Measurements from ENCODE around the gene NME5. TPM values are rescaled to one million over a fixed set of nuclear protein-coding genes. Genes with fewer than 3 reads are reported as not detected.
A peak's percentile ranks its signal among the peaks of the same experiment; 100 is the strongest.

NME5 gene
- total and polyA plus RNA-seq, 7 donors: 1.2 to 3.5 (median 1.6) TPM; not detected in 1

GRCh38 chr5:138110266-138110963 is 28.8 kb downstream of the NME5 start:
- intact Hi-C loops (cut with DNase I): no loop called here
- Histone ChIP-seq H3K4me3 (peak overlapping the region in 1 of 4 donors; percentile 8), H3K27me3 (no peaks in the 10 kb centered on the region), H3K4me1 (peaks cover 0 to 24% (median 15%) of the 10 kb centered on the region in 4 donors), H3K36me3 (no peaks in the 10 kb centered on the region), H3K27ac (peak overlapping the region in 1 of 4 donors; percentile 50), H3K9me3 (no peaks in the 10 kb centered on the region)
- TF ChIP-seq POLR2AphosphoS5 (IDR thresholded peaks at IDR 0.05): no peak
- TF ChIP-seq POLR2A (IDR thresholded peaks at IDR 0.05): no peak
- TF ChIP-seq EP300 (IDR thresholded peaks at IDR 0.05): no peak
- TF ChIP-seq CTCF (IDR thresholded peaks at IDR 0.05): no peak
- WGBS, 2 donors: 63 to 68% methylated on average over 4 of the region's 4 CpGs
- no peak for DNase-seq

- H3K4me1 ChIP-seq: peaks cover 0 to 24% (median 15%) of the 10 kb centered on the region in 4 donors
- TF ChIP-seq EP300 (IDR thresholded peaks at IDR 0.05) (no peak), CTCF (IDR thresholded peaks at IDR 0.05) (no peak), POLR2A (IDR thresholded peaks at IDR 0.05) (no peak), POLR2AphosphoS5 (IDR thresholded peaks at IDR 0.05) (no peak)
- DNase-seq: no peak
- no peaks in the 10 kb centered on the region for H3K36me3 ChIP-seq
- no peak overlapping the region for H3K27ac ChIP-seq
- H3K9me3 ChIP-seq: no peaks in the 10 kb centered on the region
- H3K27me3 ChIP-seq: no peaks in the 10 kb centered on the region
- intact Hi-C loops (cut with DNase I): no loop called here
- H3K4me3 ChIP-seq: no peak overlapping the region
- WGBS, 2 donors: 76 to 83% methylated on average over 1 of the region's 1 CpG
These were observed 29.6 kb downstream of the NME5 start for GRCh38 chr5:138109463-138110265.

GRCh38 chr5:138107213-138107612 is 32.0 kb downstream of the NME5 start:
- intact Hi-C loops (cut with DNase I): no loop called here
- no peak for TF ChIP-seq CTCF (IDR thresholded peaks at IDR 0.05)
- TF ChIP-seq POLR2AphosphoS5 (IDR thresholded peaks at IDR 0.05): no peak
- no peak for TF ChIP-seq EP300 (IDR thresholded peaks at IDR 0.05)
- no peak for TF ChIP-seq POLR2A (IDR thresholded peaks at IDR 0.05)
- WGBS, 2 donors: 58 to 73% methylated on average over 1 of the region's 1 CpG
- H3K4me1 ChIP-seq: peaks cover 0 to 19% (median 10%) of the 10 kb centered on the region in 4 donors
- H3K9me3 ChIP-seq: no peaks in the 10 kb centered on the region
- no peak overlapping the region for H3K4me3 ChIP-seq
- no peak overlapping the region for H3K27ac ChIP-seq
- H3K27me3 ChIP-seq: no peaks in the 10 kb centered on the region
- no peak for DNase-seq
- no peaks in the 10 kb centered on the region for H3K36me3 ChIP-seq

- WGBS, 2 donors: 92 to 93% methylated on average over 6 of the region's 6 CpGs
- Histone ChIP-seq H3K4me3 (no peak overlapping the region), H3K27me3 (no peaks in the 10 kb centered on the region), H3K36me3 (no peaks in the 10 kb centered on the region), H3K4me1 (peaks cover 0 to 5% (median 2%) of the 10 kb centered on the region in 4 donors), H3K9me3 (no peaks in the 10 kb centered on the region), H3K27ac (no peak overlapping the region)
- intact Hi-C loops (cut with DNase I): no loop called here
- no peak for TF ChIP-seq EP300 (IDR thresholded peaks at IDR 0.05)
- no peak for TF ChIP-seq CTCF (IDR thresholded peaks at IDR 0.05)
- no peak for TF ChIP-seq POLR2A (IDR thresholded peaks at IDR 0.05)
- no peak for TF ChIP-seq POLR2AphosphoS5 (IDR thresholded peaks at IDR 0.05)
- no peak for DNase-seq
These were observed 33.5 kb downstream of the NME5 start for GRCh38 chr5:138105709-138106108.

All from sigmoid colon (tissue), 7 donors.